Epidermal melanocyte (primary cell): ENCODE results near the gene IRS1.

Source experiments
- DNase-seq: peaks from one replicate; pipeline ENCODE4 v3.0.0; 2011; ENCODE audit warnings: low spot score; ENCODE audit not compliant: insufficient read length

The IRS1 gene

DNA sequence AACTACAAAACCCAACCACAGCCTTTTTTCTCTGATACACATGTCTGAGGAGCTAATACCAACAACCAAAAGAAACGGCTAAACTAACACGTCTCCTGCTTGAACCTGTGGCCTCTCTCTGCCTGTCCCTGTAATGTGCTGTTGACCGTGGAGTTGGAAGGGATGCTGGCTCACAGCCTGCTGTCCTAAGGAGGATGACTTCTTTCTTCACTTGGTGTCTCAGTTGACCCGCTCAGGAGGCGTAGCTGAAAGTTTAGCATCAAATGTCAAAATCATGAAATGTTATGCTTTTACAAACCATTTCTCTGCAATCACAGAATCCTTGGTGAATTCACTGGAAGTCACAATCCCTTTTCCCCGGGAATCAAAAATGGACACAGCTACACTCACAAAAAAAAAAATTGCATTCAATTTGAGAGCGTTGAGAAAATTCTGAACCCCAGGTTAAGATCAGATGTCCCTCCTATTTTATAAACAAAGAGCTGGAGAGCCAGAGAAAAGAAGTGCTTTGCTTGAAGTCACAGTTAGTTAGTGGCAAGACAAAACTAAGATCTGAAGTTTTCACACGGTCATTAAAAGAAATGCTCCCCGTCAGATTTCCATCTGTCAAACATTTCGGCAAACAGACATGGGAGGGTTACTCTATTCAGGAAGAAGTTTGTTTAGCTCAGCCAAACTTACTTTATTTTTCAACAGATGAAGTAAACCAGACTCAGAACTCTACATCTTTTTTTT lies 74.3 kb downstream of the IRS1 start:
- no peak for DNase-seq

DNA sequence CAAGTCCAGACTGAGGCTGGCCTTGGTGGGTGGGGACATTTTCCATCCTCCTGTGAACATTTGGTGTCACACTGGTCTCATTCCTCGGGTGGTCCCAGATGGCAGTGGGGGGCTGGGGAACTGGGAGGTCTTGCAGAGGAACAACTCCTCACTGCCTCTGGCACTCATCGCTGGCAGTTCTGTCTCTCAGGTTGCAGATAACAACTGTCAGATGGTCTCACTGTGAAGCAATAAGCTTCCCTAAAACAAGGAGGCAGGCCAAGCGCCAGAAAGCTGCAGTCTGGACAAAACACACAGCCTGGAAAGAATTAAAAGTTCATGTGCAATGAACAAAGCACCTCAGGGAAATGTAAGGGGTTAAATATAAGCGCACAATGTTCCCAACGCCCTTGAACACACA lies 78.1 kb downstream of the IRS1 start:
- no peak for DNase-seq

DNA sequence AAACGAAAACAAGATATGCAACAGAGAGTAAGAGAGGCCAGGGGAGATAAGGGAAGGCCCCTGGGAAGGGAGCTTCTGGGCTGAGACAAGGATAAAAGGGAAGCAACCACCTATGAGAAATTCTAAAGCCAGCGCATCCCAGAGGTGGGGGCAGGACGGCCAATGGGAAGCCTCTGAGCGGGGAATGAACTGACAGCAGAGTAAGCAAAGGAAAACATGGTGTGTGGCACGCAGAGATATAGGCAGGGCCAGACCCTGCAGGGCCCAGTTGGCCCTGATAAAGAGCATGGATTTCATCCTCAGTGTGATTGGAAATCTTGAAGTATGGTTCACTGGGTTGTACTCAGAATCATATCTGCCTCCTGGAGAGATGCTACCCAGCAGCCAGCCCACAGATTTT lies 78.7 kb downstream of the IRS1 start:
- no peak for DNase-seq

DNA sequence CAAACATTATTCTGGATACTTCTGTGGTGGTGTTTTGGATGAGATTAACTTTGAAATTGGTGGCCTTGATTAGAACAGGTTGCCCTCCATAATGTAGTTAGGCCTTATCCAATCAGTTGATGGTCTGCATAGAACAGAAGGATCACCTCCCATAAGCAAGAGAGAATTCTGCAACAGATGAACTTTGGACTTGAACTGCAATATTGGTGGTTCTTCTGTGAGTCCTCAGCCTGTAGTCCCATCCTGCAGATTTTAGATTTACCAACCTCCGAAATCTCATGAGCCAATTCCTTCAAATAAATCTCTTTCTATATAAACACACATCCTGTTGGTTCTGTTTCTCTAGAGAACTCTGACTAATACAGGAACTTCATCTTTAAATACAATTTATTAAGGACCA lies 81.9 kb downstream of the IRS1 start:
- no peak for DNase-seq

DNA sequence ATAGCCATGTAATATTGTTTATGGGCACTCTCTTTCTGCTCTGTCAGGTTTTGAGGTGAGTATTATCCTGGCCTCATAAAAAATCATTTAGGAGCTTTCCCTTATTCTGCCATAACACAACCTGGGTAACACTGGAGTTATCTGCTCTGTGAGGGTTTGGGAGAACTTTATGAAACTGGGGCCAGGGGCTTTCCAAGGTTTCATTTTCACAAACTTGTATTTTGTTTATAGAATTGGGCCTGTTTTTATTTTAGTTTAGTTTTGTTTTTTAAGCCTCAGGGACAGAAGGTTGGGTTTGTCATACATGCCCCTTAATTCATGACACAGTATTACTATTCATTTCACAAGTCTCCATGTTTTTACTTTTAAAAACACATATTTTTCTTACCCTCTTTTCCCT lies 83.5 kb downstream of the IRS1 start:
- no peak for DNase-seq

DNA sequence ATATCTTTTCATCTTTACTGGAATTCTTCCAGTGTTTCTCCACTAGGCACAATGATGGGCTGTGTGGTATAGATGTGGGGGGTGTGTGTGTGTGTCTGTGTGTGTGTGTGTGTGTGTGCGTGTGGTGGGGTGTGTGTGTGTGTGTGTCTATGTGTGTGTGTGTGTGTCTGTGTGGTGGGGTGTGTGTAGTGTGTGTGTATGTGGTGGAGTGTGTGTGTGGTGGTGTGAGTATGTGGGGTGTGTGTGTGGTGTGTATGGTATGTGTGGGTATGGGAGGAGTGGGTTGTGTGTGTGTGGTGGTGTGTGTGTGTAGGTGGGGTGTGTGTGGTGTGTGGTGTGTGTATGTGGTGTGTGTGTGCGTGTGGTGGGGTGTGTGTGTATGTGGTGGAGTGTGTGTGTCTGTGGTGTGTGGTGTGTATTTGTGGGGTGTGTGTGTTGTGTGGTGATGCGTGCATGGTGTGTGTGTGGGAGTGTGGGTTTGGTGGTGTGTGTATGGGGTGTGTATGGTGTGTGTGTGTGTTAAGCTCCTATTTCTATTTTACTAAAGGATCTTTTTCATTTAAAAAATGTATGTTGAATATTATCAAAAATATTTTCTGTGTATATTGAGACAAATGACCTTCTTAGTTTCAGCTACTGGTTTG lies 84.2 kb downstream of the IRS1 start:
- no peak for DNase-seq

DNA sequence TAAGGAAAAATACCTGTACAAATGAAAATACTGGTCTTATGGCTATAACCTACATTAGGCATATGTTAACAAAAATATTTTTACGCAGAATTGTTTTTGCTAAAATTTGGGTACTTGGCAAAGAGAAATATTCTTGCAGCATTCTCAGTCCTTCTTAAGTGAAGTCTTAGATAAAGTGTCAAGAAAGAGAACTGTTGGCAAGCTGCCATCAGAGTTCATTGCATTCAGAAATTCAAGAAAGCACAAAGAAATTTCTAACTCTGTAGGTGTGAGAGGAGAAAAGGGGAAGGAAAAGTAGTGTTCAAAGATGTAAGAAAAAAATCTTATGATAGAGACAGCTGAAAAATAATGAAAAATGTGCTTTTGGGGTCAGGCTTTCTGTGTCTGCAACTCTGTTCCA lies 86.7 kb downstream of the IRS1 start:
- DNase-seq = no peak

DNA sequence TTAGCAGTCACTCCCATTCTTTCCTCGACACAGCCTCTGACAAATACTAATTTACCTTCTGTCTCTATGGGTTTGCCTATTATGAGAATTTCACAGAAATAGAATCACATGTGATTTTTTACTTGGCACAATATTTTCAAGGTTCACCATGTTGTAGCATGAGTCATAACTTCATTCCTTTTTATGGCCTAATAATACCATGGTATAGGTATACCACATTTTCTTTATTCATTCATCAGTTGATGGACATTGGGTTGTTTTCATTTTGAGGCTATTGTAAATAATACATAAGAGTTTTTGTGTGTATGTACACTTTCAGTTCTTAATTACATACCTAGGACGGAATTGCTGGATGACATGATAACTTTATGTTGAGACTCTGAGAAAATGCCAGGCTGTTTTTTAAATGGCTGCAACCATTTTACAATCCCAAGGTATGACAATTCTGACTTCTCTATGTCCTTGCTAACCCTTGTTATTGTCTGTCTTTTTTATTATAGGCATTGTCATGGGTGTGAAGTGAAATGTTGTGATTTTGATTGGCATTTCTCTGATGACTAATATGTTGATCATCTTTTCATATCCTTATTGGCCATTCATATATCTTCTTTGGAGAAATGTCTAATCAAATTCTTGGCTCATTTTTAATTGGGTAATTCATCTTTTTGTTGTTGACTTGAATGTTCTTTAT lies 87.9 kb downstream of the IRS1 start:
- no peak for DNase-seq

DNA sequence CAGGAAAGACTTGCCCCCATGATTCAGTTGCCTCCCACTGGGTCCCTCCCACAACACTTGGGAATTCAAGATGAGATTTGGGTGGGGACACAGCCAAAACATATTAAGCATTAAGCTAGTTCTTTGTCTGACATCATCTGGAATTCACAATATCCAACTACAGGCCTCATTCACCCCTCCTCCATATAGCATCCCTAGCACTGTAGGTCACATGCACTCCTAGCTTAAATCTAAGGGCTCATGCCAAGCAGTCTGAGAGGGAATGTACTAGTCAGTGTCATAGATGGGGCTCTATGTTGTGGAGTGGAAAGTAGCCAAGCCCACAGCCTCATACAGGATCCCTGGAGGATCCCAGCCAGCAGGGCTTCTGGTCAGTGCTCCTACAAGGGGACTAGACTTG lies 92.1 kb downstream of the IRS1 start:
- DNase-seq = no peak

DNA sequence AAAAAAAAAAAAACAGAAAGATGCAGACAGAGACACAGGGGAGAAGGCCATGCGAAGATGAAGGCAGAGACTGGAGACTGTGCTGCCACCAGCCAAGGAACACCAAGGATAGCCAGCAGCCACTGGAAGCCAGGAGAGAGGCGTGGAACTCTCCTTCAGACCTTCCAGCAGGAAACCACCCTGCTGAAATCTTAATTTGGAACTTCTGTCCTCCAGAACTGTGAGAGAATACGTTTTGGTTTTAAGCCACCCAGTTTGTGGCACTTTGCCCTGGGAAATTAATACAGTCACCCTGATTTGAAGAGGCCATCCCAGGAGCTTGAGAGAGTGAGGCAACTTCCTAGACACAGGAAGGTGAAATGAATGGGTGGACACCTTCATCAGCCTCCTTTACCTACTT lies 93.7 kb downstream of the IRS1 start:
- no peak for DNase-seq

DNA sequence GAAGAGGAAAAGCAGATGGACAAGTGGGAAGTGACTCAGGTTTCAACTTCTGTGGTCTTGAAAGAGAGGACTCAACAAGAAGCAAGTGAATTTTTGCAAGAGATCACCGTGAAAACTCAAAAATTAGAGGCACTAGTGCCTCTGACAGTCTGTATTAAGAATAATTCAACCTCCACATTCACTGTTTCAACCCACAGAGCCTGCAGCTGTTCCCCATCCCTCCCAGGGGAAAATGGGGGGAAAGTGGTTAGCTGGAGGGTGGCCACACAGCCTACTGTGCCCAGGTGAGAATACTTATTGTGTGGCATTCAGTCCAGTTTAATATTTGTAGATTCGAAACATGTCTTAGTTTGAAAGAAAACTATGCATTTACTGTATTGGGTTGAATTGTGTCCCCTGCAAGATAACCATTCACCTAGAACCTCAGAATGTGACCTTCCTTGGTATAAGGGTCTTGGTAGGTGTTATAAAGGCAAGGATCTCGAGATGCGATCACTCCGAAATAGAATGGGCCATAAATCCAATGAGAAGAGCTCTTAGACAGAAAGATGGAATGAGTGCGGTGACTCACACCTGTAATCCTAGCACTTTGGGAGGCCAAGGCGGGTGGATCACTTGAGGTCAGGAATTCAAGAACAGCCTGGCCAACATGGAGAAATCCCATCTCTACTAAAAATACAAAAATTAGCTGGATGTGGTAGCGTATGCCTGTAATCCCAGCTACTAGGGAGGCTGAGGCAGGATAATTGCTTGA lies 94.3 kb downstream of the IRS1 start:
- DNase-seq = no peak

DNA sequence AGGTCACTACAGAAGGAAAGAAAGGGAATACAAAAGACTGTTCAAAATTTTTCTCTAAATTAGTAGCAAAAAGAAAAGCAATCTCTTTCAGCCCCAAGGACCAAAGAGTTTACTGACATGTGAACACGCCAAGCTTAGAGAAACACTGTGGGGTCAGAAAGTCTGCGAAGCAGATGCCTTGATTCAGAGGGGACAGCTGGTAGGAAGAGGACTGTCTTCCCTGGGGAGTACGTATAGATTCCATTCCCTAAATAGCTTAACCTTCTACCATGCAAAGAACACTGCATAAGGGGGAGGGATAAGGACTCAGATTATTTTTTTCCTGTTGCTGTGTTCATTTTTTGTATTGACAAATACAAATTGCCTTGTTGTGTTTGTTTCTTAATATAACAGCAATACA lies 96.1 kb downstream of the IRS1 start:
- DNase-seq = no peak

DNA sequence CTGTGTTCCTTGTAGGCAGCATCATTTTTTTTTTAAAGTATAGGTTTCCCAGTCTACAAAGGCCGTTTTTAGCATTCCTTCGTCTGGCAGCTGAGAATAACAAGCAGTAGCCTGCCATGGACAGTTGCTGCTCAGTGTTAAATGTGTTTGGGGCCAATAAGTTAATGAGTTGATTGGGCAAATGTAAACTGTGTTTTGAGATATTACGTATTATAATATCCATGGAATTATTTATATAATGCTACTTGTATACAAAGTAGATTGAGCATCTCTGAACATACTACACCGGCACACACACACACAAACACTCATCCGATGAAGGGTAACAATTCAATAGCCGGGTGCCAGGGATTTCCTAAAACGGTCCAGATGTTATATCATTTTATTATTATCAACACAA lies 97.2 kb downstream of the IRS1 start:
- no peak for DNase-seq

DNA sequence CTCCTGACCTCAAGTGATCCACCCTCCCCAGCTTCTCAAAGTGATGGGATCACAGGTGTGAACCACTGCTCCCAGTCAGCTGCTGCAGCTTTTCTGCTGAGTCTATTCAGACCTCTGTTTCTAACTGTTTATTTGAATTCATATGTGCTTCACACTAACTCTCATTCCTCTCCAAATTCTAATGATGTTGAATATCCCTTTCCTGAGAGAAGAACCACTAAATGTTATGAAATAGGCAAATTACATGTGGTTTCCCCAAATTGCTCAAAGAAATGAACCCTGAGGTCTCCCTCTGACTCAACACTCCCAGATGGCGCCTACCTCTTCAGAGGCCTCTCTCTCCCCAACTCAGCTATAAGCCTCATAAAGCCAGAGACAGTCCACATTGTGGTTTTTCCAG lies 98.6 kb downstream of the IRS1 start:
- DNase-seq = peak; percentile 33

DNA sequence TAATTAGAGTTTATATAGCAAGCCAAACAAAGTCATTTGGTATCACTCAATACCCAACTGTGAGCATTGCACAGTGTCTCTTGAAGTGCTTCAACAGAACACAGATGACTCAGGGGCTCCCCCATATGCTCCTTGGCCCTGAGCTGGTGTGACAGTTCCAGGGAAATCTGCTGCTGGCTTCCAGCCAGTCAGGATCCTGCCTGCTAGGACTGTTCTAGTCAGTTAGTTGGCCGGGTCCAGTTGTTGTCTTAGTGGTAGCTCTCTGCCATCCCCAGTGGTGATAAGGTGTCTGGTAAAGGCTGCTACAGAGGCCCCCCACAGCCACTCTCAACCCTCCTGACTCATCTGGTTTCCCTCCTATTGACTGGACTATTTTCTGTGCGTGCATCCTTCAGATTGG lies 100.3 kb downstream of the IRS1 start:
- no peak for DNase-seq

DNA sequence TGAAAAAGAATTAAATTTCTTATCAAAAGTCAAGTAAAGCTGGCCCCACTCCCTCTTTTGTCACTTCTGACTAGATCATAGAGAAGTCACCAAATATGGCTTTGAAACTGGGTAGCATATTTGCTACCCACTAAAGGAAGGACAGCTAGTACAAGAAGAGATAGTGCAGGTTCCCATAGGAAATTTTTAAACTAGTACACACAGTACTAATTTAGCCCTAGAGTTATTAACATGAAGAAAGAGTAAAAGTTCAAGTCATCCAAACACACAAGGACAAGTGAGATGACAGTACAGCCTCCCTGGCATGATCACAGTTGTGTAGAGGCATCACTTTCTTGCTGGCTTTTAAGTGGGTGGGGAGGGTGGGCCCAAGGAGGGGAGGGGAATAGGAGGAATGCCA lies 100.9 kb downstream of the IRS1 start:
- DNase-seq = no peak

DNA sequence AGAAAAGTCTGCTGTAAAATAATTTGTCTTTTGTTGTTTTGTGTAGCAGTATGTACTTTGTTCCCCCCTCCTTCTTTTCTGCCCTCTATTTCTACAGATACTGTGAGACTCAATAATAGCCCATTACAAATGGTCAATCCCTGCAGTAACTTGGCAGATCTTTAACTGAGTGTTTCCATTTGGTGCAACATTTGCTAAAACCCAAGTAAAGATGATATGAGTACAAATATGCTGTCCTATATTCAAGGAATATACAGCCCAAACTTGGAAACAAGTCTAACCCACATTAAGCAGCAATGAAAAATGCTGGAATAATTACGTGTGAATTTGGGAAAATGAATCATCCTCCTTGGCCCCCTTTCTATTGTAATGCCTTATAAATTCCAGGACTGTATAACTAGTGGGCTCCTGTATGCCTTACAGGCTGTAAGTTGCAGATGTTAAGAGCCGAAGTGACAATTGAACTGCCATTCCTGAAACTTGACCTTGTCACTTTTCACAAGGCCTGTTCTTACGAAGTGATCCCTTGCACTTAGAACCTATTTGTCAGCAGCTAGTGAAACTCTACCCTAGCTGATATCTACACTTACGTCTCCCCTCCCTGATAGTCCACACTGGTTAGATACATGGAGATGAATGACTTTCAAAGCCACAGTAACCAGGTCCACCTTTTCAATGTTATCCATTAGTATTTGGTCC lies 104.9 kb downstream of the IRS1 start:
- DNase-seq = no peak

DNA sequence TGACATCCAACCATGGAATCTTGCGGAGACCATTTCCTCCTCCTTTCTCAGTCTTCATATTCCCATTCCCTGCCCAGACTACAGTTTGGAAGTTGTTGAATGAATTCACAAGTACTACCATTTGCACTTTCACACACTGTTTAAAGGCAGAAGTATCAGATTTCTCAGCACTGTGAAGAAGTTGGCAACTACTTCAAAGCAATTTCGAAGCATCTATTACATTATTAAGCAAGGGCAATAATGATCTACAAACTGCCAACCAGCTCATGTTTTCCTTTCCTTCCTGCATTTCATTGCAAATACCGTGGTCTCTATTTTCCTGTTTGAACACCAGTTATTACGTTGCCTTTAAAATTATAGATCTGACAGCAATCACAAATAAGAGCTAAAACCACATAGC lies 105.5 kb downstream of the IRS1 start:
- no peak for DNase-seq

DNA sequence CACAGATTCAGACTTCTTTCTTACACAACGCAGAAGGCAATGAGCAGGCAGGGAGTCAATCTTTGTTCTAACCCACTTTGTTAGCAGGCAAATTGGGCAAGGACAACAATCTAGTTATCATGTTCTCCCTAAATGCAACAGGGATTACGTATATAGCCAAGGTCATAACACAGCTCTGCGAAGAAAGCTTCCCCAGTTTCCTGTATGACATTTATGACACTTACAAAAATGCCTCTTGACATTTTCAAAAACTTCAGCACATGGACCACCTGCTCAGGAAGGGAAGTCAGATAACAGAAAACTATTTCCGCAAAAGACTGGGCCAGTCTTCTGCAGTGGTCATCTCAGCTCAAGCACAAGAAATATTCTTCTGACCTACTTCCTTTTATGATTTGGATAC lies 106.1 kb downstream of the IRS1 start:
- no peak for DNase-seq

DNA sequence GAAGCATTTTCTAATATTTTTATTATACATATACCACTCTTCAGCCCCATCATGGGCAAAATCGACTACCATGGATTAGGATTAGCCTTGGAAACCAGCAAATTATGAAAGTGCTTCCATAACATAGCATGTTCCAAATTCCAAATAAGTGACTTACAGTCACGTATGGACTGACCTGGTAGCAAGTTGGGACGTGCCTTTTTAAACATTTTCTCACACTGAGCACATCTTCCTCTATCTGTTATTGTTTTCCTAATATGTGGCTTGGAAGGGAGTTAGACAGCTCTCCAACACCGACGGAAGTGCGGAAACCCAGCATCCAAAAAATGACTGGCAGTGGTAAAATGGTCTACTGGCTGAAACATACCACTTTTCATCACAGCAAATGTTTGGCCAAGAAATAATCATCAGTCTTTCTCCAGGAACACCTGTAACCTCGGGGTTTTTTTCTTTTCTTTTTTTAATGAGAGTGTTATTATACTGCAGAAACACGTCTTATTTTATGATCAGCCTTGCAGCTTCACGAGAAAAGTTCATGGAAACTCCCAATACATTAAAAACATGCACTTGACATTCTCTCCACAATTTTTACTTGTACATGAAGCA lies 107.0 kb downstream of the IRS1 start:
- no peak for DNase-seq

DNA sequence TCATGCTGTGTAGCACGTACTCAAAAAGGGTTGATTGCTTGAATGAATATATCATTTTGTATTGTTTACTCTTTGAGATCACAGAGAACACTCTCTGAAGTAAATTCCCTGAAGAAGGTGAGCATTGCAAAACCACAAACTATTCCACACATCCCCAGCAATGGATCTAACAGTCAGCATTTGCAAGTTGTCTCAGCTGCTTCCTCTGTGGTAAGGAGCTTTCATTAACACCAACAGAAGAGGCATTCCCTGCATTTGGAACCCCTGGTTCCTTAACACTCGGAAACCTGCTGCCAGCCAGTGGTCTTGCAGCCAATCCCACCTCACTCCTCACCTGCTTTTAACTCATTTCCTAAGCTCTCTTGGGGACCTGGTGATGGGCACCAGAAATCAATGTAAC lies 108.4 kb downstream of the IRS1 start:
- no peak for DNase-seq
